ENCODE data around the gene ADCY5.

Gene ADCY5

GRCh38 chr3:123278446-123278845, 170.4 kb downstream of the ADCY5 start:
- TF ChIP-seq CTCF (IDR thresholded peaks at IDR 0.05; ENCODE audit: low read depth, low read length, missing control alignments) = no peak
- in situ Hi-C loops (cut with HindIII; ENCODE audit: low sequenced_read_pairs) = no loop called here
- H3K4me3 ChIP-seq (ENCODE audit: low read depth, low read length) = no peak overlapping the region
- no peak for DNase-seq (ENCODE audit: low read depth)

- H3K4me3 ChIP-seq (ENCODE audit: low read depth, low read length) = no peak overlapping the region
- in situ Hi-C loops (cut with HindIII; ENCODE audit: low sequenced_read_pairs) = no loop called here
- no peak for TF ChIP-seq CTCF (IDR thresholded peaks at IDR 0.05; ENCODE audit: low read depth, low read length, missing control alignments)
- DNase-seq (ENCODE audit: low read depth) = no peak
Measured at GRCh38 chr3:123277106-123277505, 171.8 kb downstream of the ADCY5 start.

GRCh38 chr3:123276346-123277006, 172.4 kb downstream of the ADCY5 start:
- TF ChIP-seq CTCF (IDR thresholded peaks at IDR 0.05; ENCODE audit: low read depth, low read length, missing control alignments) = no peak
- in situ Hi-C loops (cut with HindIII; ENCODE audit: low sequenced_read_pairs) = no loop called here

GRCh38 chr3:123275691-123276090, 173.2 kb downstream of the ADCY5 start:
- in situ Hi-C loops (cut with HindIII; ENCODE audit: low sequenced_read_pairs) = no loop called here
- H3K4me3 ChIP-seq (ENCODE audit: low read depth, low read length) = no peak overlapping the region
- DNase-seq (ENCODE audit: low read depth) = no peak
- no peak for TF ChIP-seq CTCF (IDR thresholded peaks at IDR 0.05; ENCODE audit: low read depth, low read length, missing control alignments)

More at GRCh38 chr3:123276346-123277006, 172.4 kb downstream of the ADCY5 start:
- no peak overlapping the region for H3K4me3 ChIP-seq (ENCODE audit: low read depth, low read length)
- no peak for DNase-seq (ENCODE audit: low read depth)

GRCh38 chr3:123272547-123272946, 176.3 kb downstream of the ADCY5 start:
- DNase-seq (ENCODE audit: low read depth) = no peak
- no peak overlapping the region for H3K4me3 ChIP-seq (ENCODE audit: low read depth, low read length)
- no peak for TF ChIP-seq CTCF (IDR thresholded peaks at IDR 0.05; ENCODE audit: low read depth, low read length, missing control alignments)
- in situ Hi-C loops (cut with HindIII; ENCODE audit: low sequenced_read_pairs) = no loop called here

GRCh38 chr3:123271466-123272159, 177.3 kb downstream of the ADCY5 start:
- in situ Hi-C loops (cut with HindIII; ENCODE audit: low sequenced_read_pairs) = no loop called here

More at GRCh38 chr3:123271466-123272159, 177.3 kb downstream of the ADCY5 start:
- H3K4me3 ChIP-seq (ENCODE audit: low read depth, low read length) = no peak overlapping the region
- DNase-seq (ENCODE audit: low read depth) = no peak
- no peak for TF ChIP-seq CTCF (IDR thresholded peaks at IDR 0.05; ENCODE audit: low read depth, low read length, missing control alignments)
